Measurements from ENCODE around the gene LRIG1.
A peak's percentile ranks its signal among the peaks of the same experiment; 100 is the strongest.

LRIG1 gene

GRCh38 chr3:66536791-66537190 is 36.0 kb upstream of the LRIG1 start:
- no peak for DNase-seq
- H3K36me3 ChIP-seq (ENCODE audit: control insufficient read depth in 4 of 4, insufficient read depth in 4 of 4, low read length in 3 of 4) = no peaks in the 10 kb centered on the region
- no peak overlapping the region for H3K27ac ChIP-seq (ENCODE audit: insufficient read depth in 1 of 2, low read depth in 1 of 2, low read length in 2 of 2, poor library complexity in 1 of 2, severe bottlenecking in 2 of 2)
- no peaks in the 10 kb centered on the region for H3K4me1 ChIP-seq (ENCODE audit: control extremely low read depth in 1 of 4, control insufficient read depth in 4 of 4, insufficient read depth in 4 of 4, low read length in 3 of 4)
- WGBS (ENCODE audit: insufficient coverage) = no CpG with 5 or more reads among the region's 2 CpGs
- H3K27me3 ChIP-seq (replicated peaks in 2 of 5; ENCODE audit: control insufficient read depth in 4 of 5, insufficient read depth in 5 of 5, low read length in 4 of 5) = no peaks in the 10 kb centered on the region
- no peak overlapping the region for H3K4me3 ChIP-seq (ENCODE audit: control insufficient read depth in 1 of 7, extremely low read depth in 1 of 7, insufficient read depth in 4 of 7, low read depth in 2 of 7, low read length in 6 of 7)
- ChIA-PET POLR2A (no interaction called here), CTCF (no interaction called here)
- no peaks in the 10 kb centered on the region for H3K9me3 ChIP-seq (ENCODE audit: control extremely low read depth in 1 of 5, control insufficient read depth in 4 of 5, insufficient read depth in 2 of 5, low read depth in 1 of 5, low read length in 4 of 5)

DNA sequence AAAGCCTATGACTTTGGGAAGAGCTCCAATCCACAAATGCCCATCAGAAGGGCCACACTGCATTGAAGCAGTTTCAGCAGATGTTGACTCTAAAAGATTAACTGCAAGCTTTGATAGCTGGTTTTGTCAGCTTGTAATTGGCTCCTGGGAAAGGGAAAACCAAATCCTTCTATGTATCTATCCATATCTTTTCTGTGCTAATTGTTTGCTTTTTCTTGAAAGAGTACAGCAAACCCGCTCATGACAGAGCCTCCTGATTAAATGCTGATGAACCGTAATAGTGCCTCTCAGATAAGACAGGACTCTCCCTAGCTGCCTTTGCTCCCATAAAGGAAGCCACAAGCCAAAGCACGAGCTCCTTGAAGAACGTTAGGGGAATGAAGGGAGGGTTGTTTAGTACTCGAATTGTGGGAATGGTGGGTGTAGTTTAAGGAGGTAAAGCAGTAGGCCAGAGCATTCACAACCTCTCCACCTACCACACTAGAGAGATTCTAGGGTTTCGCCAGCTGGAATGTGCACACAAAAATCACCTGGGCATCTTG is 33.6 kb upstream of the LRIG1 start:
- H3K4me1 ChIP-seq (ENCODE audit: control extremely low read depth in 1 of 4, control insufficient read depth in 4 of 4, insufficient read depth in 4 of 4, low read length in 3 of 4) = no peaks in the 10 kb centered on the region
- no peaks in the 10 kb centered on the region for H3K36me3 ChIP-seq (ENCODE audit: control insufficient read depth in 4 of 4, insufficient read depth in 4 of 4, low read length in 3 of 4)
- H3K27ac ChIP-seq (ENCODE audit: insufficient read depth in 1 of 2, low read depth in 1 of 2, low read length in 2 of 2, poor library complexity in 1 of 2, severe bottlenecking in 2 of 2) = no peak overlapping the region
- no peak for DNase-seq
- CTCF ChIA-PET = no interaction called here
- no CpG with 5 or more reads among the region's 6 CpGs for WGBS (ENCODE audit: insufficient coverage)
- no peak overlapping the region for H3K4me3 ChIP-seq (ENCODE audit: control insufficient read depth in 1 of 7, extremely low read depth in 1 of 7, insufficient read depth in 4 of 7, low read depth in 2 of 7, low read length in 6 of 7)
- peaks cover 0 to 2% (median 0%) of the 10 kb centered on the region in 5 experiments for H3K27me3 ChIP-seq (replicated peaks in 2 of 5; ENCODE audit: control insufficient read depth in 4 of 5, insufficient read depth in 5 of 5, low read length in 4 of 5)
- no peaks in the 10 kb centered on the region for H3K9me3 ChIP-seq (ENCODE audit: control extremely low read depth in 1 of 5, control insufficient read depth in 4 of 5, insufficient read depth in 2 of 5, low read depth in 1 of 5, low read length in 4 of 5)
- POLR2A ChIA-PET = no interaction called here

DNA sequence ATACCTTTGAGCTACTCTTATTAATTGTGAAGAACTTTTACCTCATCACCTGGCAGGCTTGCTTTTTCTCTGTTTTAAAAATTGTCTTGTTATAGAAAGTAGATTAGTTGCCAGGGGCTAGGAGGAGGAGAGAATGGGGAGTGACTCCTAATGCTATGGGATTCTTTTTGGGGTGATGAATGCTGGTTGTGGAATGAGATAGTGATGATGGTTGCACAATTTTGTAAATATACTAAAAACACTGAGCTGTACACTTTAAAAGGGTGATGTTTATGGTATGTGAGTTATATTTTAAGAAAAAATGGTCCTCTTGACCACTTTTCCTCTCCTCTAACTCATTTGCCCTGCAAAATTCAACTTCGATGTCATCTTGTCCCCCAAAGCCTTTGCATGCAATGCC is 31.8 kb upstream of the LRIG1 start:
- Histone ChIP-seq H3K27me3 (replicated peaks in 2 of 5; ENCODE audit: control insufficient read depth in 4 of 5, insufficient read depth in 5 of 5, low read length in 4 of 5) (peaks cover 0 to 2% (median 0%) of the 10 kb centered on the region in 5 experiments), H3K9me3 (ENCODE audit: control extremely low read depth in 1 of 5, control insufficient read depth in 4 of 5, insufficient read depth in 2 of 5, low read depth in 1 of 5, low read length in 4 of 5) (no peaks in the 10 kb centered on the region), H3K27ac (ENCODE audit: insufficient read depth in 1 of 2, low read depth in 1 of 2, low read length in 2 of 2, poor library complexity in 1 of 2, severe bottlenecking in 2 of 2) (no peak overlapping the region), H3K4me1 (ENCODE audit: control extremely low read depth in 1 of 4, control insufficient read depth in 4 of 4, insufficient read depth in 4 of 4, low read length in 3 of 4) (no peaks in the 10 kb centered on the region), H3K36me3 (ENCODE audit: control insufficient read depth in 4 of 4, insufficient read depth in 4 of 4, low read length in 3 of 4) (no peaks in the 10 kb centered on the region), H3K4me3 (ENCODE audit: control insufficient read depth in 1 of 7, extremely low read depth in 1 of 7, insufficient read depth in 4 of 7, low read depth in 2 of 7, low read length in 6 of 7) (no peak overlapping the region)
- POLR2A ChIA-PET = no interaction called here
- DNase-seq = no peak
- WGBS (ENCODE audit: insufficient coverage) = no CpG with 5 or more reads among the region's 1 CpG
- CTCF ChIA-PET = no interaction called here

- no peaks in the 10 kb centered on the region for H3K36me3 ChIP-seq (ENCODE audit: control insufficient read depth in 4 of 4, insufficient read depth in 4 of 4, low read length in 3 of 4)
- ChIA-PET CTCF (no interaction called here), POLR2A (no interaction called here)
- no peak overlapping the region for H3K27ac ChIP-seq (ENCODE audit: insufficient read depth in 1 of 2, low read depth in 1 of 2, low read length in 2 of 2, poor library complexity in 1 of 2, severe bottlenecking in 2 of 2)
- WGBS (ENCODE audit: insufficient coverage) = no CpG with 5 or more reads among the region's 1 CpG
- no peaks in the 10 kb centered on the region for H3K9me3 ChIP-seq (ENCODE audit: control extremely low read depth in 1 of 5, control insufficient read depth in 4 of 5, insufficient read depth in 2 of 5, low read depth in 1 of 5, low read length in 4 of 5)
- no peaks in the 10 kb centered on the region for H3K4me1 ChIP-seq (ENCODE audit: control extremely low read depth in 1 of 4, control insufficient read depth in 4 of 4, insufficient read depth in 4 of 4, low read length in 3 of 4)
- peaks cover 0 to 2% (median 0%) of the 10 kb centered on the region in 5 experiments for H3K27me3 ChIP-seq (replicated peaks in 2 of 5; ENCODE audit: control insufficient read depth in 4 of 5, insufficient read depth in 5 of 5, low read length in 4 of 5)
- no peak for DNase-seq
- no peak overlapping the region for H3K4me3 ChIP-seq (ENCODE audit: control insufficient read depth in 1 of 7, extremely low read depth in 1 of 7, insufficient read depth in 4 of 7, low read depth in 2 of 7, low read length in 6 of 7)
Observed at GRCh38 chr3:66532160-66532587, 31.4 kb upstream of the LRIG1 start.

GRCh38 chr3:66531256-66531655 is 30.4 kb upstream of the LRIG1 start:
- Histone ChIP-seq H3K4me3 (ENCODE audit: control insufficient read depth in 1 of 7, extremely low read depth in 1 of 7, insufficient read depth in 4 of 7, low read depth in 2 of 7, low read length in 6 of 7) (no peak overlapping the region), H3K9me3 (ENCODE audit: control extremely low read depth in 1 of 5, control insufficient read depth in 4 of 5, insufficient read depth in 2 of 5, low read depth in 1 of 5, low read length in 4 of 5) (no peaks in the 10 kb centered on the region), H3K27ac (ENCODE audit: insufficient read depth in 1 of 2, low read depth in 1 of 2, low read length in 2 of 2, poor library complexity in 1 of 2, severe bottlenecking in 2 of 2) (no peak overlapping the region), H3K4me1 (ENCODE audit: control extremely low read depth in 1 of 4, control insufficient read depth in 4 of 4, insufficient read depth in 4 of 4, low read length in 3 of 4) (no peaks in the 10 kb centered on the region), H3K27me3 (replicated peaks in 2 of 5; ENCODE audit: control insufficient read depth in 4 of 5, insufficient read depth in 5 of 5, low read length in 4 of 5) (peaks cover 0 to 4% (median 0%) of the 10 kb centered on the region in 5 experiments), H3K36me3 (ENCODE audit: control insufficient read depth in 4 of 4, insufficient read depth in 4 of 4, low read length in 3 of 4) (no peaks in the 10 kb centered on the region)
- no peak for DNase-seq
- ChIA-PET CTCF (no interaction called here), POLR2A (no interaction called here)
- 67% methylated on average over 1 of the region's 1 CpG for WGBS (ENCODE audit: insufficient coverage)

DNA sequence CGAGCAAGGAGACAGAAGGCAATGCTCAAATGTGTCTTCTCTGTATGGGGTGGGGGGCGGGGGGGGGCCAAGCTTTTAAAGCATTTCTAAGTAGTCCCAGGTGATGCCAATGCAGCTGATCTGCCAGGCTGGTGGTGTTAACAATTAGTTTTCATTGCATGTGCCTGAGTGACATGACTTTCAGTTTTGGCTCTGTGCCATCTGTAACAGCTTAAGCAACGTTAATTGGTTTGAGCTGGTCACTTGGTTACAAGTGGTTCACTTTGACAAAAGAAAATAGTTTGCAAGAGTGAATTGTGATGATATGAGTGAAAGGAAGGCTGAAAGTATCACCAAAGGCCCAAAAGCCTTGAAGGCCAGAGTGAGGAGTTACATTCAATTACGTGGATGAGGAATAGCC is 26.4 kb upstream of the LRIG1 start:
- 69% methylated on average over 2 of the region's 4 CpGs for WGBS (ENCODE audit: insufficient coverage)
- Histone ChIP-seq H3K27ac (ENCODE audit: insufficient read depth in 1 of 2, low read depth in 1 of 2, low read length in 2 of 2, poor library complexity in 1 of 2, severe bottlenecking in 2 of 2) (no peak overlapping the region), H3K9me3 (ENCODE audit: control extremely low read depth in 1 of 5, control insufficient read depth in 4 of 5, insufficient read depth in 2 of 5, low read depth in 1 of 5, low read length in 4 of 5) (no peaks in the 10 kb centered on the region), H3K36me3 (ENCODE audit: control insufficient read depth in 4 of 4, insufficient read depth in 4 of 4, low read length in 3 of 4) (no peaks in the 10 kb centered on the region), H3K27me3 (replicated peaks in 2 of 5; ENCODE audit: control insufficient read depth in 4 of 5, insufficient read depth in 5 of 5, low read length in 4 of 5) (peaks cover 0 to 13% (median 2%) of the 10 kb centered on the region in 5 experiments), H3K4me3 (ENCODE audit: control insufficient read depth in 1 of 7, extremely low read depth in 1 of 7, insufficient read depth in 4 of 7, low read depth in 2 of 7, low read length in 6 of 7) (no peak overlapping the region), H3K4me1 (ENCODE audit: control extremely low read depth in 1 of 4, control insufficient read depth in 4 of 4, insufficient read depth in 4 of 4, low read length in 3 of 4) (peaks cover 0 to 14% (median 7%) of the 10 kb centered on the region in 4 experiments)
- POLR2A ChIA-PET = no interaction called here
- CTCF ChIA-PET = interaction anchor here (1.1 to 2.0 kb wide), 3 partner anchors 11 to 60 kb away, joined by 3 to 4 read pairs (median 3); no protein-coding TSS in a partner anchor
- DNase-seq = peak in 1 of 3 donors; percentile 22

- Histone ChIP-seq H3K27me3 (replicated peaks in 2 of 5; ENCODE audit: control insufficient read depth in 4 of 5, insufficient read depth in 5 of 5, low read length in 4 of 5) (peaks cover 0 to 13% (median 2%) of the 10 kb centered on the region in 5 experiments), H3K4me1 (ENCODE audit: control extremely low read depth in 1 of 4, control insufficient read depth in 4 of 4, insufficient read depth in 4 of 4, low read length in 3 of 4) (peaks cover 0 to 14% (median 7%) of the 10 kb centered on the region in 4 experiments), H3K9me3 (ENCODE audit: control extremely low read depth in 1 of 5, control insufficient read depth in 4 of 5, insufficient read depth in 2 of 5, low read depth in 1 of 5, low read length in 4 of 5) (no peaks in the 10 kb centered on the region), H3K4me3 (ENCODE audit: control insufficient read depth in 1 of 7, extremely low read depth in 1 of 7, insufficient read depth in 4 of 7, low read depth in 2 of 7, low read length in 6 of 7) (no peak overlapping the region), H3K36me3 (ENCODE audit: control insufficient read depth in 4 of 4, insufficient read depth in 4 of 4, low read length in 3 of 4) (no peaks in the 10 kb centered on the region), H3K27ac (ENCODE audit: insufficient read depth in 1 of 2, low read depth in 1 of 2, low read length in 2 of 2, poor library complexity in 1 of 2, severe bottlenecking in 2 of 2) (no peak overlapping the region)
- DNase-seq = no peak
- WGBS (ENCODE audit: insufficient coverage) = no CpG with 5 or more reads among the region's 3 CpGs
- CTCF ChIA-PET = no interaction called here
- POLR2A ChIA-PET = no interaction called here
Observed at GRCh38 chr3:66525771-66526170, 24.9 kb upstream of the LRIG1 start.
